Measurements from ENCODE around the gene RBM17.
A peak's percentile ranks its signal among the peaks of the same experiment; 100 is the strongest.
"Not testable (repeated sequence)": the region's sequence is repeated elsewhere in the genome, so short reads cannot be mapped to it uniquely, and the experiment has no call there.

RBM17 gene

DNA sequence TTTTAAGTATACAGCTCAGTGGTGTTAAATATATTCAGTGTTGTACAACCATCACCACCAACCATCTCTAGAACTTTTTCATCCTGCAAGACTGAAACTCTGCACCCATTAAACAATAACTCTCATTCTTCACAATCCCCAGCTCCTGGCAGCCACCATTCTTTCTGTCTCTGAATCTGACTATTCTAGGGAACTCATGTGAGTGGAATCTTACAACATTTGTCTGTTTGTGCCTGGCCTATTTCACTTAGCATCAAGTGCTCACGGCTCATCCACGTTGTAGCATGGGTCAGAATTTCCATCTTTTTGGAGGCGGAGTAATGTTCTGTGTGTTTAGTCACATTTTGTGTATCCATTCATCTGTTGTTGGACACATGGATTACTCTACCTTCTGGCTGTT is 73.1 kb downstream of the RBM17 start:
- no peak for DNase-seq (ENCODE audit: low read depth in 3 of 3)

- DNase-seq (ENCODE audit: low read depth in 3 of 3), result no peak
Measured at GRCh38 chr10:6162589-6163356, 73.9 kb downstream of the RBM17 start.

- peak; percentile 85 to 91 (median 88) for DNase-seq (ENCODE audit: low read depth in 3 of 3)
Measured at GRCh38 chr10:6163364-6164270, 74.8 kb downstream of the RBM17 start.

GRCh38 chr10:6164271-6165095 is 75.6 kb downstream of the RBM17 start:
- no peak for DNase-seq (ENCODE audit: low read depth in 3 of 3)

GRCh38 chr10:6165221-6165725 is 76.4 kb downstream of the RBM17 start:
- DNase-seq (ENCODE audit: low read depth in 3 of 3), result no peak

GRCh38 chr10:6165933-6166332 is 77.1 kb downstream of the RBM17 start:
- not testable (repeated sequence) for DNase-seq (ENCODE audit: low read depth in 3 of 3)
